HEK293 (cell line): ENCODE measurements around the gene TLE6.
A peak's percentile ranks its signal among the peaks of the same experiment; 100 is the strongest.

ENCODE experiments used
- CTCF ChIP-seq: fragments of 450-650 bp; formaldehyde crosslinking; IDR thresholded peaks from 2 replicates; pipeline ENCODE4 v1.5.1; 2016; ENCODE audit warnings: missing biosample characterization, missing genetic modification characterization
- REST ChIP-seq: fragments of 450-650 bp; formaldehyde crosslinking; IDR thresholded peaks from 2 replicates; pipeline ENCODE4 v1.5.1; 2016; ENCODE audit warnings: missing biosample characterization, missing genetic modification characterization
- TCF7L2 ChIP-seq: IDR thresholded peaks from 2 replicates; pipeline ENCODE4 v1.6.1; 2011; ENCODE audit warnings: low read depth, mild to moderate bottlenecking, inconsistent platforms, low read length, moderate library complexity, borderline replicate concordance
- ZBTB1 ChIP-seq: fragments of 450-650 bp; formaldehyde crosslinking; IDR thresholded peaks from 2 replicates; pipeline ENCODE4 v1.5.1; 2016; ENCODE audit warnings: missing biosample characterization, missing genetic modification characterization
- ZFHX2 ChIP-seq: fragments of 450-650 bp; formaldehyde crosslinking; conservative IDR thresholded peaks from 2 replicates; pipeline ENCODE4 v1.5.1; 2016; ENCODE audit warnings: missing biosample characterization, missing genetic modification characterization
- ZNF19 ChIP-seq: fragments of 450-650 bp; formaldehyde crosslinking; IDR thresholded peaks from 2 replicates; pipeline ENCODE4; 2016; ENCODE audit warnings: missing biosample characterization, missing genetic modification characterization, low read depth
- ZNF26 ChIP-seq: fragments of 450-650 bp; formaldehyde crosslinking; IDR thresholded peaks from 2 replicates; pipeline ENCODE4 v1.5.1; 2016; ENCODE audit warnings: missing biosample characterization, missing genetic modification characterization
- ZNF280D ChIP-seq: fragments of 450-650 bp; formaldehyde crosslinking; IDR thresholded peaks from 2 replicates; pipeline ENCODE4 v1.5.1; 2016; ENCODE audit warnings: missing biosample characterization, missing genetic modification characterization
- ZNF776 ChIP-seq: fragments of 450-650 bp; formaldehyde crosslinking; IDR thresholded peaks from 2 replicates; pipeline ENCODE4 v1.5.0; 2017; ENCODE audit warnings: missing biosample characterization, missing genetic modification characterization, borderline replicate concordance
- ZNF792 ChIP-seq: fragments of 450-650 bp; formaldehyde crosslinking; IDR thresholded peaks from 2 replicates; pipeline ENCODE4 v1.5.1; 2016; ENCODE audit warnings: missing biosample characterization, missing genetic modification characterization
- ZSCAN23 ChIP-seq: fragments of 450-650 bp; formaldehyde crosslinking; IDR thresholded peaks from 2 replicates; pipeline ENCODE4 v1.5.1; 2016; ENCODE audit warnings: missing biosample characterization, missing genetic modification characterization
- ZSCAN4 ChIP-seq: fragments of 450-650 bp; formaldehyde crosslinking; IDR thresholded peaks from 2 replicates; pipeline ENCODE4 v1.5.1; 2017; ENCODE audit warnings: missing biosample characterization, missing genetic modification characterization

GRCh38 chr19:2933490-2933910 is 43.9 kb upstream of the TLE6 start:
- TF ChIP-seq ZNF19 (tag by site-specific recombination) (no peak), REST (tag by site-specific recombination) (no peak), CTCF (tag by site-specific recombination) (no peak), ZNF792 (tag by site-specific recombination) (no peak), ZFHX2 (tag by site-specific recombination) (no peak), ZNF26 (no peak), ZBTB1 (tag by site-specific recombination) (no peak), TCF7L2 (no peak), ZNF280D (tag by site-specific recombination) (peak; percentile 98), ZSCAN4 (tag by site-specific recombination) (no peak), ZSCAN23 (no peak), ZNF776 (tag by site-specific recombination) (no peak)
